ENCODE measurements around the gene AFF2.

Gene AFF2

GRCh38 chrX:148691456-148691855, 191.0 kb downstream of the AFF2 start:
- no peaks in the 10 kb centered on the region for H3K36me3 ChIP-seq (ENCODE audit: insufficient read depth)
- no peaks in the 10 kb centered on the region for H3K79me2 ChIP-seq (ENCODE audit: insufficient read depth, low read depth)
- H3K4me2 ChIP-seq = no peak overlapping the region
- H2AFZ ChIP-seq (ENCODE audit: low read depth) = no peak overlapping the region
- no peaks in the 10 kb centered on the region for H4K20me1 ChIP-seq (ENCODE audit: insufficient read depth)
- no peaks in the 10 kb centered on the region for H3K4me1 ChIP-seq (ENCODE audit: low read depth, poor library complexity, severe bottlenecking)
- no peak overlapping the region for H3K4me3 ChIP-seq (IDR thresholded peaks at IDR 0.05; ENCODE audit: insufficient read depth, low read depth, low read length)
- no peak overlapping the region for H3K27ac ChIP-seq
- no peak overlapping the region for H3K9ac ChIP-seq
- no peak for TF ChIP-seq CTCF (conservative IDR thresholded peaks at IDR 0.05; ENCODE audit: low read depth, low read length)
- no peaks in the 10 kb centered on the region for H3K27me3 ChIP-seq (ENCODE audit: insufficient read depth, low read depth)

- no peak overlapping the region for H3K9ac ChIP-seq
- no peaks in the 10 kb centered on the region for H3K36me3 ChIP-seq (ENCODE audit: insufficient read depth)
- no peak for TF ChIP-seq CTCF (conservative IDR thresholded peaks at IDR 0.05; ENCODE audit: low read depth, low read length)
- no peaks in the 10 kb centered on the region for H3K27me3 ChIP-seq (ENCODE audit: insufficient read depth, low read depth)
- no peak overlapping the region for H3K4me3 ChIP-seq (IDR thresholded peaks at IDR 0.05; ENCODE audit: insufficient read depth, low read depth, low read length)
- H3K4me1 ChIP-seq (ENCODE audit: low read depth, poor library complexity, severe bottlenecking) = no peaks in the 10 kb centered on the region
- H3K4me2 ChIP-seq = no peak overlapping the region
- no peaks in the 10 kb centered on the region for H4K20me1 ChIP-seq (ENCODE audit: insufficient read depth)
- H3K27ac ChIP-seq = no peak overlapping the region
- H3K79me2 ChIP-seq (ENCODE audit: insufficient read depth, low read depth) = no peaks in the 10 kb centered on the region
- H2AFZ ChIP-seq (ENCODE audit: low read depth) = no peak overlapping the region
Measured at GRCh38 chrX:148695255-148695654, 194.8 kb downstream of the AFF2 start.

- Histone ChIP-seq H3K9ac (no peak overlapping the region), H3K27me3 (ENCODE audit: insufficient read depth, low read depth) (no peaks in the 10 kb centered on the region), H3K4me3 (IDR thresholded peaks at IDR 0.05; ENCODE audit: insufficient read depth, low read depth, low read length) (no peak overlapping the region), H3K4me2 (no peak overlapping the region), H3K4me1 (ENCODE audit: low read depth, poor library complexity, severe bottlenecking) (no peaks in the 10 kb centered on the region), H3K36me3 (ENCODE audit: insufficient read depth) (no peaks in the 10 kb centered on the region), H3K79me2 (ENCODE audit: insufficient read depth, low read depth) (no peaks in the 10 kb centered on the region), H2AFZ (ENCODE audit: low read depth) (no peak overlapping the region), H3K27ac (no peak overlapping the region), H4K20me1 (ENCODE audit: insufficient read depth) (no peaks in the 10 kb centered on the region)
- TF ChIP-seq CTCF (conservative IDR thresholded peaks at IDR 0.05; ENCODE audit: low read depth, low read length) = no peak
Measured at GRCh38 chrX:148698221-148698620, 197.8 kb downstream of the AFF2 start.

GRCh38 chrX:148700021-148700420, 199.6 kb downstream of the AFF2 start:
- Histone ChIP-seq H3K4me3 (IDR thresholded peaks at IDR 0.05; ENCODE audit: insufficient read depth, low read depth, low read length) (no peak overlapping the region), H3K79me2 (ENCODE audit: insufficient read depth, low read depth) (no peaks in the 10 kb centered on the region), H2AFZ (ENCODE audit: low read depth) (no peak overlapping the region), H3K27me3 (ENCODE audit: insufficient read depth, low read depth) (no peaks in the 10 kb centered on the region), H4K20me1 (ENCODE audit: insufficient read depth) (no peaks in the 10 kb centered on the region), H3K4me1 (ENCODE audit: low read depth, poor library complexity, severe bottlenecking) (no peaks in the 10 kb centered on the region), H3K27ac (no peak overlapping the region), H3K36me3 (ENCODE audit: insufficient read depth) (no peaks in the 10 kb centered on the region), H3K4me2 (no peak overlapping the region), H3K9ac (no peak overlapping the region)
- TF ChIP-seq CTCF (conservative IDR thresholded peaks at IDR 0.05; ENCODE audit: low read depth, low read length) = no peak

GRCh38 chrX:148713981-148714380, 213.6 kb downstream of the AFF2 start:
- no peak for TF ChIP-seq CTCF (conservative IDR thresholded peaks at IDR 0.05; ENCODE audit: low read depth, low read length)
- H4K20me1 ChIP-seq (ENCODE audit: insufficient read depth) = no peaks in the 10 kb centered on the region
- no peaks in the 10 kb centered on the region for H3K27me3 ChIP-seq (ENCODE audit: insufficient read depth, low read depth)
- no peak overlapping the region for H3K4me2 ChIP-seq
- no peaks in the 10 kb centered on the region for H3K4me1 ChIP-seq (ENCODE audit: low read depth, poor library complexity, severe bottlenecking)
- H2AFZ ChIP-seq (ENCODE audit: low read depth) = no peak overlapping the region
- H3K9ac ChIP-seq = no peak overlapping the region
- H3K79me2 ChIP-seq (ENCODE audit: insufficient read depth, low read depth) = no peaks in the 10 kb centered on the region
- no peaks in the 10 kb centered on the region for H3K36me3 ChIP-seq (ENCODE audit: insufficient read depth)
- no peak overlapping the region for H3K4me3 ChIP-seq (IDR thresholded peaks at IDR 0.05; ENCODE audit: insufficient read depth, low read depth, low read length)
- H3K27ac ChIP-seq = no peak overlapping the region
